Nephron progenitor cell (in vitro differentiated cells): Measurements from ENCODE around the gene EFNA3.

ENCODE experiments used
- DNase-seq: peaks from one replicate; pipeline ENCODE4 v3.0.0; 2021
- H3K27ac Mint-ChIP-seq: 2 replicates; pipeline ENCODE4 v1.8.0; 2021; ENCODE audit warnings: mild to moderate bottlenecking, moderate library complexity, mixed read lengths
- H3K27me3 Mint-ChIP-seq: 2 replicates; pipeline ENCODE4 v1.8.0; 2021; ENCODE audit warnings: mild to moderate bottlenecking, low read depth, mixed read lengths; ENCODE audit not compliant: poor library complexity
- H3K36me3 Mint-ChIP-seq: 2 replicates; pipeline ENCODE4 v1.8.0; 2021; ENCODE audit warnings: low read depth, mixed read lengths
- H3K4me1 Mint-ChIP-seq: 2 replicates; pipeline ENCODE4 v1.8.0; 2021; ENCODE audit warnings: mixed read lengths
- H3K4me3 Mint-ChIP-seq: 2 replicates; pipeline ENCODE4 v1.8.0; 2021; ENCODE audit warnings: mild to moderate bottlenecking, moderate library complexity, mixed read lengths
- H3K9me3 Mint-ChIP-seq: 2 replicates; pipeline ENCODE4 v1.8.0; 2021; ENCODE audit warnings: mild to moderate bottlenecking, moderate library complexity, mixed read lengths
- TF ChIP-seq, protein P1 (sequence below): fragments of 200-600 bp; sonication (generic); IDR thresholded peaks from 2 replicates; pipeline ENCODE4 v1.5.0; 2021; ENCODE audit warnings: antibody characterized with exemption

Gene EFNA3

DNA sequence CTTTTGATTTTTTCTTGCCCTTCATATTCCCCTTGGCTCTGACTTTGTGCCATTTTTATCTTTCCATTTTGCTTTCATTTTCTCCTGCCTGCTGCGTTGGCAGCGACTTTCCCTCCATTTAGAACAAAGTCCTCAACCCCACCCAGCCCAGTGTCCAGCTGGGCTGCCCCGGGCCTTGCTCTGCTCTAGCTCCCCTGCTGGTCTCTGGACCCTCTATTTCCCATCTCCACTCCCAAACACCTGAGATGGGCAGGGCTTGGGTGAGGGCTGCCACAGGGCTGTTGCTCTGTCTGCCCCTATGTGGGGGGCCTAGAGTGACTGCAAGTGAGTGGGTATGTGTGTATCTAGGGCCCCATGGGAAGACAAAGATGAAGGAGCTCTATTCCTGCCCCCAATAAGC lies 34.8 kb upstream of the EFNA3 start:
- H3K27ac Mint-ChIP-seq = no peak overlapping the region
- no peak for DNase-seq
- H3K27me3 Mint-ChIP-seq = peaks cover 8% of the 10 kb centered on the region
- H3K9me3 Mint-ChIP-seq = no peaks in the 10 kb centered on the region
- H3K36me3 Mint-ChIP-seq = no peaks in the 10 kb centered on the region
- H3K4me1 Mint-ChIP-seq = peaks cover 44% of the 10 kb centered on the region
- TF ChIP-seq, protein P1, sequence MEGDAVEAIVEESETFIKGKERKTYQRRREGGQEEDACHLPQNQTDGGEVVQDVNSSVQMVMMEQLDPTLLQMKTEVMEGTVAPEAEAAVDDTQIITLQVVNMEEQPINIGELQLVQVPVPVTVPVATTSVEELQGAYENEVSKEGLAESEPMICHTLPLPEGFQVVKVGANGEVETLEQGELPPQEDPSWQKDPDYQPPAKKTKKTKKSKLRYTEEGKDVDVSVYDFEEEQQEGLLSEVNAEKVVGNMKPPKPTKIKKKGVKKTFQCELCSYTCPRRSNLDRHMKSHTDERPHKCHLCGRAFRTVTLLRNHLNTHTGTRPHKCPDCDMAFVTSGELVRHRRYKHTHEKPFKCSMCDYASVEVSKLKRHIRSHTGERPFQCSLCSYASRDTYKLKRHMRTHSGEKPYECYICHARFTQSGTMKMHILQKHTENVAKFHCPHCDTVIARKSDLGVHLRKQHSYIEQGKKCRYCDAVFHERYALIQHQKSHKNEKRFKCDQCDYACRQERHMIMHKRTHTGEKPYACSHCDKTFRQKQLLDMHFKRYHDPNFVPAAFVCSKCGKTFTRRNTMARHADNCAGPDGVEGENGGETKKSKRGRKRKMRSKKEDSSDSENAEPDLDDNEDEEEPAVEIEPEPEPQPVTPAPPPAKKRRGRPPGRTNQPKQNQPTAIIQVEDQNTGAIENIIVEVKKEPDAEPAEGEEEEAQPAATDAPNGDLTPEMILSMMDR = no peak
- no peak overlapping the region for H3K4me3 Mint-ChIP-seq

DNA sequence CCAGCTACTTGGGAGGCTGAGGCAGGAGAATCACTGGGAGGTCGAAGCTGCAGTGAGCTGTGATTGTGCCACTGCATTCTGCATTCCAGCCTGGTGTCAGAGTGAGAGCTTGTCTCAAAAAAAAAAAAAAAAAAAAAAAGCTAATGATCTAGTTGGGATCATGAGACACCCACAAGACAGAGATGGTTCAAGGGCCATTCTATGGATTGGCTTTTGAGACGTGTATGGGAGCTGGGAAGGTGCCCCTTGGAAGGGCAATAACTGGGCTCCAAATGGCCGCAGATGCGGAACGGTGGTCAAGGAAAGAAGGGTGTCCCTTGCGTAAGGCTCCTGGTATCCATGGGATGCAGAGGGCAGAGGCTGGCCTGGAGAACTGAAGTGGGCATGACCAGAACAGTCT lies 34.3 kb upstream of the EFNA3 start:
- Mint-ChIP-seq H3K4me3 (no peak overlapping the region), H3K9me3 (no peaks in the 10 kb centered on the region), H3K27ac (no peak overlapping the region), H3K36me3 (no peaks in the 10 kb centered on the region), H3K27me3 (peaks cover 8% of the 10 kb centered on the region), H3K4me1 (peaks cover 49% of the 10 kb centered on the region)
- TF ChIP-seq, protein P1 = no peak
- DNase-seq = no peak

DNA sequence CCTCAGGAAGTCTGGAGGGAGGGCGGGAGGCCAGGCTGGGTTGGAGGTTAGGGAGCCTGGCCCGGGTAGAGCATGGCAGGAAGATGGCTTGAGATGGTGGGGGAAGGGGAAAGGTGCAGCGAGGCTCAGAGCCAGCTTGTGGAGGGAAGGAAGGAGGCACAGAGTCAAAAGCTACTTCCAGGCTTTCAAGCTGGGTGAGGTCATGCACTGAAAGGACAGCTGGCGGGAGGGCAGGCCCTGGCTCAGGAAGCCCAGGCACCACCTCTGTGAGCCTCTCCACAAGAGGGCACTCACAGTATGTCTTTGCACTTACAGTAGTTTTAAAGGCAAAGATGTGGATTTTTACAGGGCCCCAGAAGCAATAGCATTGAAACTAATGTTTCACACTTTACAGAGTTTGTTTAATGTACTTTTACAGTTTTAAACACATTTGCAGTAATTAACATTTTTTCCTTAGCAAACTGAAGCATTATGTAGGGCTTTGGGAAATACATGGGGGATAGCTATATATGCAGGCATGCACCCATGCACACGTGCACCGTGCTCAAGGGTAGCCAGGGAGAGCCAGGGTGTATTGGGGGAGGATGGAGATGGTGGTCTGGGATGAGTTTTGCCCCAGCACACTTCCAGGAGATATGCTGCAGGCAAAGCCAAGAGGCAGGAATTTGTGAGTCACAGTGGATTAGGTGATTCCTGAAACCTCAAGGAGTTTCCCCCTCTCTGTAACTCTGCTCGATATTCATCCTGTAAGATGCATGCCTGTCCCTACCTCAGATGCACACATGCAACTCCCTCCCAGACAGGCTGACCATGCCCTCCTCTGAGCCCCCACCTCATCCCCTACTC lies 33.6 kb upstream of the EFNA3 start:
- H3K36me3 Mint-ChIP-seq = no peaks in the 10 kb centered on the region
- no peak overlapping the region for H3K4me3 Mint-ChIP-seq
- no peaks in the 10 kb centered on the region for H3K9me3 Mint-ChIP-seq
- H3K27ac Mint-ChIP-seq = no peak overlapping the region
- DNase-seq = peak; percentile 62
- H3K27me3 Mint-ChIP-seq = peaks cover 8% of the 10 kb centered on the region
- H3K4me1 Mint-ChIP-seq = peaks cover 56% of the 10 kb centered on the region
- TF ChIP-seq, protein P1 = peak; percentile 53

DNA sequence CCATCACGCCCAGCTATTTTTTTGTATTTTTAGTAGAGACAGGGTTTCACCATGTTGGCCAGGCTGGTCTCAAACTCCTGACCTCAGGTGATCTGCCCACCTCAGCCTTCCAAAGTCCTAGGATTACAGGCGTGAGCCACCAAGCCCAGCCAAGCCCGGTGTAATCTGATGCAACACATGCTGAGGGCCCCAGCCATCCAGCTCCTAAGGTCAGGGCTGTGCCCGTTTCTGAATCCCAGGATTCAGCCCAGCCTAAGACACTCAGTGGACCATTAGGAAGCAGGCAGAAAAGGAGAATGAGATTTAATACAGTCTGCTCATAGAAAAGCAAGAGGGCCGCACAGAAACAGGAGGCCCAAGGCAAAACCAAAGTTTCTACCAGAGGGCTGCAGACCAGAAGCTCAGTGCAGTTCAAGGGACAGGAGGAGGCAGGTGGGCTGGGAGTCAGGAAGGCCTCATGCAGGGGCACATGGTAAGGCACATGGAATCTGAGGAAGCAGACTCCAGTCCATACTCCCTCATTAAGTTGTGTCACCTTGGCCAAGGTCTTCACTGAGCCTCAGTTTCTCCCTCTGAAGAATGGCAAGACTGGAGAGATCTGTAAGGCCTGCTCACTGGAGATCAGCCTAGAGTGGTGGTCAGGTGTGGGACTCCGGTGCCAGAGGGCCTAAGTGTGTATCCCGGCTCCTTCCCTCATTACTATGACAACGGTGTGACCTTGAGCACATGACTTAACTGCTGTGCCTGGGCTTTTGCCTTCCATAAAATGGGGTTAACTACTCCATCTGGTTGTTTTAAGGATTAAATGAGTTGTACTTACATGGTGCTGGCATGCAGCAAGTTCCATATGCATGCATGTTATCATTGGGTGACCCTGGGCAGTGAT lies 29.9 kb upstream of the EFNA3 start:
- Mint-ChIP-seq H3K9me3 (no peaks in the 10 kb centered on the region), H3K27me3 (peaks cover 11% of the 10 kb centered on the region), H3K4me1 (peaks cover 72% of the 10 kb centered on the region), H3K27ac (peak overlapping the region; percentile 29), H3K4me3 (peak overlapping the region; percentile 16), H3K36me3 (no peaks in the 10 kb centered on the region)
- TF ChIP-seq, protein P1 = no peak
- DNase-seq = no peak

DNA sequence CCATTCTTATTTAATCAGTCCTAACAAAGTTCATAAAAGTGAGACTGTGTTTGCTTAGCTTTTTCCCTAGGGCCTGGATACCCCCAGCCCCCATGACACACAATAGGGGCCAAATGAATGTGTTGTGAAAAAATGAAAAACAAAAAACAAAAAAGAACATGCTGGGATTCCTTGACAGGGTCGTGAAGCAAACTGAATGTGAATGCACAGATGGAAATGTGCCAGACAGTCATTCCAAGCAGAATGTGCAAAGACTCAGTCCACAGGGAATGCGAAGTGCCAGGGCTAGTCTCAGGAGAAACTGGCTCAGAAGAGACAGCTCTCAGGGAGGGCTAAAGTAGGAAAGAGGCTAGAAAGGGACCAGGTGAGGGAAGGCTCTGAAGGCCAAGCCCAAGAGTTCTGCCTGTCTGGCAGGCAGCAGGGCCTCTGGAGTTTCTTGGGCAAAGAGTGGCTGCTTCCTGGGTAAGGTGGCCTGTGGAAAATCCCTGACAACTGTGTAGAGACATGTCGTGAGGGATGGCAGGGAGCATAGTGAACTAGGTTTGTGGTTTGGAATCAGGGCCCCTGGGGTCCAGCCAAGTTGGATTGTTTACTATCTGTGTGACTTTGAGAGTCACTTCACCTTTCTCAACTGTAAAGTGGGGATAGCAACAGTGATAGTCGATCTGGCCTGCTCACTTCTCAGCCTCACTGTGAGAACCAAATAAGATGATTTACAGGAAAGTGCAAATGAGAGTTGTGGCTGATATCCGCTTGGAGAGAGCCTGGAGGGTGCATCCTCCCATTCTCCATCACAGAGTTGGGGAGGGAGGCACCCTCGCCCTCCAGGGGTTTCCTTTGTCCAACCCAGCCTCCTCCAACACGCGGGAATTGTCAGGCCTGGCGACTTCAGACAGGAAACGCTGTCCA lies 28.7 kb upstream of the EFNA3 start:
- Mint-ChIP-seq H3K9me3 (no peaks in the 10 kb centered on the region), H3K4me3 (peak overlapping the region; percentile 82), H3K36me3 (no peaks in the 10 kb centered on the region), H3K27ac (peak overlapping the region; percentile 29), H3K27me3 (peaks cover 11% of the 10 kb centered on the region), H3K4me1 (peaks cover 60% of the 10 kb centered on the region)
- TF ChIP-seq, protein P1 = no peak
- DNase-seq = no peak
